GM15510 (cell line): ENCODE data around the gene AKR1B15.

Experiments used
- POLR2A ChIP-seq: IDR thresholded peaks from 3 replicates; pipeline ENCODE4 v1.6.1; 2011; ENCODE audit warnings: borderline replicate concordance; ENCODE audit not compliant: insufficient read length; ENCODE audit errors: extremely low read depth

AKR1B15 gene

DNA sequence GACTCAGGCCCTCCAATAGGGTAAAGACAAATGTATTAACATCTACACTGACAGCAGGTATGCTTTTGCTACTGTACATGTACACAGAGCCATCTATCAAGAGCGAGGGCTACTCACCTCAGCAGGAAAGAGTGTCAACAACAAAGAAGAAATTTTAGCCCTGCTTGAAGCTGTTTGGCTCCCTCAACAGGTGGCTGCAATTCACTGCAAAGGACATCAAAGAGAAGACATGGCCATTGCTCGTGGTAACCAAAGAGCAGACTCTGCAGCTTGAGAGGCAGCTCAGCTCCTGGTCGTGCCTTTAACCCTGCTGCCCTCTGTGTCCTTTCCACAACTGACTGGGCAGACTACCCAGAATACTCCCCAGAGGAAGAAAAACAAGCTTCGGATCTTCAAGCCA is 5.1 kb downstream of the AKR1B15 start:
- TF ChIP-seq POLR2A, result no peak

DNA sequence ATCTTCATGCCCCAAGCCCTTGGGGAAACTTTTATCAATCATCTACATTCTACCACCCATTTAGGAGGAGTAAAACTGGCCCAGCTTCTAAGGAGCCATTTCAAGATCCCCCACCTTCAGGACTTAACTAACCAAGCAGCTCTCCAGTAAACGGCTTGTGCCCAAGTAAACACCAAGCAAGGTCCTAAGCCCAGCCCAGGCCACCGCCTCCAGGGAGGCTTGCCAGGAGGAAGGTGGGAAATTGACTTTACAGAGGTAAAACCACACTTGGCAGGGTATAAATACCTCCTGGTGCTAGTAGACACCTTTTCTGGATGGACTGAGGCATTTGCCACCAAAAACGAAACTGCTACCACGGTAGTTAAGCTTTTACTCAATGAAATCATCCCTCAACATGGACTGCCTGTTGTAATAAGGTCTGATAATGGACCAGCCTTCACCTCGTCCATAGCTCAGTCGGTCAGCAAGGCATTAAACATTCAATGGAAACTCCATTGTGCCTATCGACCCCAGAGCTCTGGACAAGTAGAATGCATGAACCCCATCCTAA is 5.6 kb downstream of the AKR1B15 start:
- no peak for TF ChIP-seq POLR2A

DNA sequence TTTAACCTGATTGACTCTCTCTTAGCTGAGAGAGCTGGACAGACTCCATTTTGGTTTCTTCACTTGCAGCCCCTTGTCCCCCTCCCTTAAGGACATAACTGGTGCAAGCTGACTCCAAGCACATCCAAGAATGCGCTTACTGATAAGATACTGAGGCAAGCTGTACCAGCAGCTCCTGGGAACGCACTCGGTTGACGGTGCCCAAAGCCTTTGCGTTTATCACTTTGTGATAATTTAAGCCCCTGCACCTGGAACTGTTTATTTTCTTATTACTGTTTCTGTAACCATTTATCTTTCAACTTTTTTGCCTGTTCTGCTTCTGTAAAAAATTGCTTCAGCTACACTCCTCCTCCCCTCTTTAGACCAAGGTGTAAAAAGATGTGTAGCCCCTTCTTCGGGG is 8.5 kb downstream of the AKR1B15 start:
- TF ChIP-seq POLR2A, result no peak

DNA sequence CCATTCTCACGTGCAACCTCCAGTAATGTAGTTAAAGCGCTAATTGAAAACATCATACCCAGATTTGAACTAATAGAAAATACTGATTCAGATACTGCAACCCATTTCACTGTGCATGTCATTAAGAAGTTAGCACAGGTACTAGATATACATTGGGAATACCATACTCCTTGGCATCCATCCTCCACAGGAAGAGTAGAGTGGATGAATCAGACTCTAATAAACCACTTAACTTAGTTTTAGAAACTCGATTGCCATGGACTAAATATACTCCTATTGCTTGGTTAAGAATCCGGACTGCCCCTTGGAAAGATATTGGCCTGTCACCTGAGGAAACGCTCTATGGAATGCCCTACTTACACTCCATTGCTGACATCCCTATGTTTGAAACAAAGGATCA is 9.5 kb downstream of the AKR1B15 start:
- TF ChIP-seq POLR2A, result no peak

DNA sequence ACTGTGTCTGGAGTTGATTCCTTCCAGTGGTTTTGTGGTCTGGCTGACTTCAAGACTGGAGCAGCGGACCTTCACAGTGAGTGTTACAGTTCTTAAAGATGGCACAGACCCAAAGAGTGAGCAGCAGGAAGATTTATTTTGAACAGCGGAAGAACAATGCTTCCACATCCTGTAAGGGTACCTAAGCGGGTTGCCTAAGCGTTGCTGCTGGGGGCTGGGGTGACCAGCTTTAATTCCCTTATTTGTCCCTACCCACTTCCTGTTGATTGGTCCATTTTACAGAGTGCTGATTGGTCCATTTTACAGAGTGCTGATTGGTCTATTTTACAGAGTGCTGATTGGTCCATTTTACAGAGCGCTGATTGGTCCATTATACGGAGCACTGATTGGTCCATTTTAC is 13.2 kb downstream of the AKR1B15 start:
- no peak for TF ChIP-seq POLR2A

DNA sequence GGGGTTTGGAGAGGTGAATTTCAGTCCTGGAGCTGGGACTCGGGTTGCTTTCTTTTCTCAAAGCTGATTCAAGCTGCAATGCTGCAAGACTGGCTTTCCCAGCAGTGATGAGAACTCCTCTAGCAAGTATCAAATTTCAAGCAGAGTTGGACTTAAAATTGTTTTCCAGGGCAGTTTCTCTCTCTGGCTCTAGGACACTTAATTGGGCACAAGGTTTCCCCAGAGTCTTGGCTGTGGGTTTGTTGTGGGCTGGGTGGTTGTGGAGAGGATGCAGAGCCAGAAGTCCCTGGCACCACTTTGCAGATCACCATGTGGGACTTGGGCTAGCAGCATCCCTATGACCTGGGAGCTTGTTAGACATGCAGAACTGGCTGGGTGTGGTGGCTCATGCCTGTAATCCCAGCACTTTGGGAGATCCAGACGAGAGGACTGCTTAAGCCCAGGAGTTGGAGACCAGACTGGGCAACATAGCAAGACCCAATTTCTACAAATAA is 16.8 kb downstream of the AKR1B15 start:
- no peak for TF ChIP-seq POLR2A

DNA sequence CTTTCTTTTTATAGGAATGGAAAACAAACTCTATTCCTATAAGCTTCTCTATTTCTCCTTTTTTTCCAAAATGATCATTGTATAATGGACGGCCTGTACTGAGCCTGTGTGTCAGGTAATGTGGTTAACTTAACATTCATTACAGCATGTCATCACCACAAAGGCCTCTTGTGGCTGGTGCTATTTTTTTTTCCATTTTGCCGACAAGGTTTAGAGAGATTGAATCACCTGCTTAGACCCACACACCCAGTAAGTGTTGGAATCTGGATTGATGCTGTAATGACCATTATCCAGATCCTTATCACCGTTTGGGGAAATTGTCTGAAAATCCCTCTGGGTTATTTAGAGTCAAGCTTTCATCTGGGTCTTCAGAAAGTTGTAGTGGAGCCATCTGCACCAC is 18.5 kb downstream of the AKR1B15 start:
- TF ChIP-seq POLR2A, result no peak

DNA sequence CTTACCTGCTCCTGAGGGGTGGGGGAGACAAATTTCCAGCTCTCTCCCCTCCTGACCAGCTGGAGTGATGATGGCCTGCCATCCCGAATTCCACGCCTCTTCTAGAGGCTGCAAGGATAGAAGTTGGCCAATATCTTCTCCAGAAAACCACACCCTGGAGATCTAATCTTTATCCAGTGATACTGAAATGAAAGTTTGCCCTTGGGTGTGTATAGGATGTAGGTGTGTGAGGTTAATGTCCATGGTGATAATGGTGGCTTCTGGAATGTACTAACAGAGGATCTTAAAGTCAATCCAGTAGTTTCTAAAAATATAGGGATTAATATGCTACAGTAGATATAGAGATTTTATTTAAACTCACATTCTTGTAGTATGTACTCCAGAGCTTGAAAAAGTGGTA is 22.2 kb downstream of the AKR1B15 start:
- no peak for TF ChIP-seq POLR2A

DNA sequence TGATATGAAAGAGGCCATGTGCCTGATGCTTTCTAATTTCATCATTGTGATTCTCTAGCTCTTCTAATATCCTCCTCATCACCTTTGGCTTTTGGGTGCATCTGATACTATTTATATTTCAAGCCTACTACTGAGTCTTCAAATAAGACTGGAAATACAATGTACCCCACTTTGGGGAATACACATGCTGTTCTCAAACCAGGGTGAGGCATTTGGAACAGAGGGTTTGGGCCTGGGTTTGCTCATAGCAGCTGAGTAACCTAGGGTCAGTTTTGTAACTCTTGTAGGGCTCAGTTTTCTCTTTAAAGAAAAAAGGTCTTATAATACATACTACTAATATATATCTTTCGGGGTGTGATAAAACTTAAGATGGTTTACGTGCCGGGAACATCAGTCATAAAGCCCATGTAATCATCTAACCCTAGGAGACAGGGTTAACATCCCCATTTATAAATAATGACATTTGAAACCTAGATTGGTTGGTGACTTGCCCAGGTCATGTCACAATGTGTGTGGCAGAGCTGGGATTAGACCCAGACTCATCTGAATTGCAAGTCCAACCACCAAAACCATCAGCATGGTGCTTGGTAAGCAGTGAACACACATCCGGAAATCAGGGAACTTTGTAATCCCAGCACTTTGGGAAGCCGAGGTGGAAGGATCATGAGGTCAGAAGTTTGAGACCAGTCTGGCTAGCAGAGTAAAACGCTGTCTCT is 23.0 kb downstream of the AKR1B15 start:
- TF ChIP-seq POLR2A, result no peak

DNA sequence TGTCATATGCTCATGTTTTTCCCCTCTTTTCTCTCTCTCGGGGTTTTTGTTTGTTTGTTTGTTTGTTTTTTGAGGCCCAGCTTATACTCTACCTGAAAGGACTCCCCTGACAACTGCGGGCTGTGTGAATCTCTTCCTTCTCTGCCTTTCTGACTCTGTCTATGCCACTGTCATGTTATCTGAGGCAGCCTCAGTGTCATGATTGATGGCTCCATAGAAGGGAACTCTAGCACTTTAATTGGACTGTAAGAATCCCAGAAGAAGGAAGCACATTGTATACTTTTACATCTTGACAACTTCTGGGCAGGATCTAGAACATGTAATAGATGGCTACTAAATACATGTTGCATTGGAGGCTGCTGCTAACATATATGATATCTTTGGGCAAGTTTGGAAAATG is 25.4 kb downstream of the AKR1B15 start:
- TF ChIP-seq POLR2A, result no peak

DNA sequence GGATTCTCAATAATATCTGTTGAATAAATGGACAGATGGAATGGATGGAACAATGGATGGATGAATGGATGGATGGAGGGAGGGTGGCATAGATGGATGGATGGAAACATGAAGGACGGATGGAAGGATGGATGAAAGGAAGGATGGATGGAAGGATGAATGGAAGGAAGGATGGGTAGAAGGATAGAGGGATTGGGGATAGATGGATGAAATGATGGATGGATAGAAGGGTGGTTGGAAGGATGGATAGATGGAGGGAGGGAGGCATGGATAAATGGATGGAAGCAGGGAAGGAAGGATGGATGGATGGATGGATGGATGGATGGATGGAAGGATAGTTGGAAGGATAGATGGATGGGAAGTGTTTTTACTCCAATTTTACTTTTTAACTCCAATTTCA is 35.4 kb downstream of the AKR1B15 start:
- no peak for TF ChIP-seq POLR2A

DNA sequence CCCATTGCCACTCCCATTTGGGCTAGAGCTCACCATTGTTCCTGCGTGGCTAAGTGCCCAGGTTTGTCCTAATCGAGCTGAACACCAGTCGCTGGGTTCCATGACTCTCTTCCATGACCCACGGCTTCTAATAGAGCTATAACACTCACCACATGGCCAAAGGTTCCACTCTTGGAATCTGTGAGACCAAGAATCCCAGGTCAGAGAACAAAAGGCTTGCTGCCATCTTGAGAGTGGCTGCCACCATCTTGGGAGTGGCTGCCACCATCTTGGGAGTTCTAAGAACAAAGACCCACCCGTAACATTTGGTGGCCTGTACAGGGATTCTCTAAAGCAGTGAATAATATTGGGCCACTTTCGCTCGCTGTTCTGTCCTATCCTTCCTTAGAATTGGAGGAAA is 37.0 kb downstream of the AKR1B15 start:
- no peak for TF ChIP-seq POLR2A

DNA sequence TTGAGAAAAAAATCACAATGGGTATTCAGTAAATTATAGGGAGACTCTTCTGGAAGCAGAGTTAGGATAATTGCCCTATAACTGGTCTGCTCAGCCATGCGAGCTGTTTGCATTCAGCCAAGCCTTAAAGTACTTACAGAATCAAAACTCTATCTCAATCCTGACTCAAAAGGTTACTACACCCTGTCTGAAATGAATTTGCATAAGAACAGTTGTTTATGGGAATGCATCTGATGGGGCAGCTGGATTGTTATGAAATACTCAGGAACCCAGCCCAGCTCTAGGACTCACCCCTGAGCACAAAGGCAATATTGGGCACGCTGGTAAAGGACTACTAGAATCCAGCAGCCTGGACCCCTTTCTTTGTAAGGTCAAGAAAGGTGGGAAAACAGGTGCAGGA is 38.8 kb downstream of the AKR1B15 start:
- TF ChIP-seq POLR2A, result no peak

DNA sequence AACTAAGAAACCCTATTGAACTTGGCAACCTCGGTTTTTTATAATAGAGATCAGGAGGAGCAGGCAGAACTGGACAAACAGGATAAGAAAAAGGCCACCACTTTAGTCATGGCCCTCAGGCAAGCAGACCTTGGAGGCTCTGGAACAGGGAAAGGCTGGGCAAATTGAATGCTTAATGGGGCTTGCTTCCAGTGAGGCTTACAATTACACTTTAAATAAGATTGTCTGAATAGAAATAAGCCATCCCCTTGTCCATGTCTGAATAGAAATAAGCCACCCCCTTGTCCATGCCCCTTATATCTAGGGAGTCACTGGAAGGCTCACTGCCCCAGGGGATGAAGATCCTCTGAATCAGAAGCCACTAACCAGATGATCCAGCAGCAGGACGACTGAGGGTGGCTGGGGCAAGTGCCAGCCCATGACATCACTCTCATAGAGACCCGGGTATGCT is 40.6 kb downstream of the AKR1B15 start:
- TF ChIP-seq POLR2A, result no peak

DNA sequence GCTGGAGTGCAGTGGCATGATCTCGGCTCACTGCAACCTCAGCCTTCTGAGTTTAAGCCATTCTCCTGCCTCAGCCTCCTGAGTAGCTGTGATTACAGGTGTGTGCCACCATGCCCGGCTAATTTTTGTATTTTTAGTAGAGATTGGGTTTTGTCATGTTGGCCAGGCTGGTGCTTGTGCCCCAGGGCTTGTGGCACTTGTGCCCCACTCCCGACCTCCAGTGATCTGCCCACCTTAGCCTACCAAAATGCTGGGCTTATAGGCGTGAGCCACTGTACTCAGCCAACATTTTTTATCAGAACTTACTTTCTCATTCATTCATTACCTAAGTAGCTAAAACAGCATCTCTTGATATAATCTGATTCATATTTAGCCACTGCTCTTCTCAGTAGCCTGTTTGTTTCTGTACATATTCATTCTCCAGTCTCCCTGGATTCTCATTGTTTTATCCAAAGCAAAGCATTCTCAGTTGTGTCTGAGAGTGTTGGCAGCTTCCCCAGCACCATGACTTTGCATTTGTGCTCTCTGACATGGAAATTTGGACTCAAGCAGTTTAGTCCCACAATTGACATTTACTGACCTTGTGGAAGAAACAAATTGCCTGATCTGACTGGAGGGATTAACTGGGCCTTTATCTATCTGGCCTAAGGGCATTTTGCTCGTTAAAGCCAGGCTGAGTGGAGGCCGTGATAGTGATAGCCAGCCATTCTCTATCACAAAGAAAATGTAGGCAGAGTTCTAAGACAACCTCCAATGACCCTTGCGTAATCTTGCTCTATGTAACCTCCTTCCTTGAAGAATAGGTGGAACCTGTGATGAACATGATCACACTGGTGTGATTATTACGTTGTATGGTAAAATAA is 44.9 kb downstream of the AKR1B15 start:
- TF ChIP-seq POLR2A, result no peak
